Measurements from ENCODE around the gene TMPRSS11F. TPM values are rescaled to one million over a fixed set of nuclear protein-coding genes. Genes with fewer than 3 reads are reported as not detected.

TMPRSS11F gene
- total RNA-seq, 1 donor from 2014 or later, result not detected

DNA sequence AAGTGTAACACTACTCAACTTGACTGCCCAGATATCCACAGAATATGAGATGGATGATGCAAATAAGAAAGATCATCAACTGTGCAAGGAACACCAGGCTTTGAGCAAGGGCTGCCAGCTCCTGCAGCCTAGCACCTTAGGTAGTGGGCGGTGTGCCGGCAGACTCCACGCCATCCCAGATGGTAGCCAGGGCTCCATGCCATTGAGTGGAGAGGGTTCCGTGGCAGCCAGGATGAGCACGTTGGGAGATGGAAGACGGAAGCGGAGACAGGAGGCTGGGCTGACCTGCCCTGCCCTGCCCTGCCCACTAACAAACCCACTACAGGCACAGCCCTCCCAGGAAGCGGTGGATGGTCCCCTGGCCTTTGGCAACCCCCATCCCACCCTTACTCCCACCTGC is 51.9 kb downstream of the TMPRSS11F start:
- no peak for DNase-seq (ENCODE audit: low spot score)

DNA sequence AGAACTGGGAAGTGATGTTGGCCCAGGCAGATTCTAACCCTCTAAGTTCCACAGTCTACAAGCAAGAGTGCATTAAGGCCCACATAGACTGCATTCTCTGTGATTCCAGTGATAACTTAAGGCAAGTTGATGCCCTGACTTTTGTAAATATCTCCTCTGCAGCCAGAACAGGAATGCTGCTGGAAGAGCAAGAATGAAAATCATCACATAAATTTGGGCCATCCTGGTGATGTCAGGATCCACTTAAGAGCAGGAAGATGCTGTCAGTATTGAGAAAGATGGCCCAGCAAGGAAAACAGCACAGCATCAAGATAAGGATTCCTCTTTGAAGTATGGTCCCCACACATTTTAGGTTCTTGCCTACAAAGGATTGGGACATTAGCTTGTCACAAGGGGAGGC is 52.4 kb downstream of the TMPRSS11F start:
- no peak for DNase-seq (ENCODE audit: low spot score)

DNA sequence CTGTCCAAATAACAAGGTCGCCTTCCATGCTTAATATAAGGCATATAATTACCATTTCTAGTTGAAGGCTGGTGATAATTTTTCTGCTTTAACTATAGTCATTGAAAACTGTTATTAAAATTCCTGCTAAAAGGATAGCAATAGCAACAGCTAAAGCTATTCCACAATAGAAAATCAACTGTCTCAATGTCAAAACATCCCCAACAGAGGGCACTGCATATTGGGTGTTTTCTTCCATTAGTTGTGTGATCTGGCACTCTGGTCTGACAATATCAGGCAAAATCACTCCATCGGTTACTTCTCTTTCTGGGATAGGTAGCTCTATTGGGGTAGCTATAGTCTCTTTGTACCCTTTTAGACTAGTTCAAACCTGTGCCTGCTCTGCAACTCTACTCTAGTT is 53.5 kb downstream of the TMPRSS11F start:
- DNase-seq (ENCODE audit: low spot score), result no peak

DNA sequence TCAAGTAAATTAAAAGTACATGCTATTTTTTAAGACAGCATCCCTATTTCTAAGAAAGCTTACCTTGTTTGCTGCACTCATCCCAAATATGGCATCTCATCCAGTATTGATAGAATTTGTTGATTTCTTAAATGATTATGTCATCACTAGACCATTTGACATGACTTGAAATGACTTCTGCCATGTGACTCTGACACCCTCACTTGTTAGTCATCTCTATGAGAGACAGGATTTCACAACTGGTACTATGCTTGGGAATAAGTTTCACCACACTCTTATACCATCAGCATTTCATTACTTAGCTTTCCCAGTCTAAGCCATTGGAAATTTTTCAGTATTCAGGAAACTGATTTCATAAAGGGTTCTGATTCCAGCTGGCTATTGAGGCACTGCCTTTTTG is 55.3 kb downstream of the TMPRSS11F start:
- no peak for DNase-seq (ENCODE audit: low spot score)

DNA sequence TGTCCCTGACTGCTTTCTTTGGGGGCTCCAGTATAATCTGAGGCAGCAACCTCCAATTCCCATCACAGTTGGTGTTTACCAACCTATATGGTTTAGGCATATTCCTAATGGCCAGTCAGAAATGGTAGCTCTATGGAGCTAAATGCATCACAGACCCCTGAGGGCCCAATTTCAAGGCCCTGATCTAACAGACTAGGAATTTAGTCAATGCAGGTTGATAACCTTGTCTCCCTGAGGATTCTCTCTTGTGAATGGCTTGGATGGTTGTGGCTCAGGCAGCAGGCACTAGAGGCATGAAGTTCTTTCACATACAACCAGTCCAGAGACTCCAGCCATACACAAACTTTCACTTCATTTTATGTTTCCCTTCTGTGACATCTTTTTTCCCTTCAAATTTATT is 59.4 kb downstream of the TMPRSS11F start:
- no peak for DNase-seq (ENCODE audit: low spot score)

DNA sequence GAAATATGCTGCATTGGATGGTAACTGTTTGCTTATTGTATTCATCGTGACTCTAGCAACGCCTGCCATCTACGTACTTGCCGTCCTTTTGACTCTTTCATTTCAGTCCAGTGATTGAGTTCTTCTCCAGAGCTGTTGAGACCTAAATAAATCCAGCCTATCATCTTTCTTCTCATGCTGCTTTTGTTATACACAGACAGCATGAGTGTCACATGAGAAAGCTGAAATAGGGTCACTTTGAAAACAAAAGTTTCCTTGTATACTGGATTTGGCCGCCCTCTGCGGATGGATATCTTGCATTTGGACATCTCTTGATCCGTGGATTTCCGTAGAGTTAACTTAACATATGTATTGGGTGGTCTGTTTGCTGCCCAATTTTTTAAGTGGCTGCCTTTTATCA is 67.2 kb downstream of the TMPRSS11F start:
- DNase-seq (ENCODE audit: low spot score), result no peak

DNA sequence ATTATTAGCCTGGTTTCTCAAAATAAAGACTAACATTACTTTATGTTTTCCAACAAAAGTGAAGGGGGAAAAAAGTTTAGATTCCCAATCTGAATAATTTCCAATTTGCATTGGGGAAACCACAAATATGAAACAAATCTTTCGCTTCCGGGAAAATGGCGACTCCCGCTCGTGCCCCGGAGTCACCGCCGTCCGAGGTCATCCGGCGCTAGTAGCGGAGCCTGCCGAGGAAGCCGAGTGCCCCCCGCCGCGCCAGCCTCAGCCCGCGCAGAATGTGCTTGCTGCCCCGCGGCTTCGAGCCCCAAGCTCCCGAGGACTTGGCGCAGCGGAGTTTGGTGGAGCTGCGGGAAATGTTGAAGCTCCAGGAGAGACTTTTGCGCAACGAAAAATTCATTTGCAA is 91.4 kb downstream of the TMPRSS11F start:
- no peak for DNase-seq (ENCODE audit: low spot score)

DNA sequence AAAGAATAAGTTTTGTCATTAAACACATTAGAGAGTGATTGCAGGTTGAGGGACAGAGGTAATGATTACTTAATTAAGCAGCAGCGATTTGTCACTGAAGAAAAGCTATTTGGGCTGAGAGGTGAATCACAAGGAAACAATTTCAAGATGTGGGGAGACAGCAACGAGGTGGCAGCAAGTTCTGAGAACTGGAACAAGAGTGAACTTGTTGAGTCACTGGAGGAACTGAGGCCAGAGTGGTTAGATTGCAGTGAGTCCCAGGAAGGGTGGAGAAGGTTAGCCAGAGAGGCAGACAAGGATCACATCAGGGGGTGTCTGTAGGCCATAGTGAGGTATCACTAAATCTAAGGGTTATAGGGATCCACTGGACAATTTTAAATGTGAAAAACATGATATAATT is 108.5 kb downstream of the TMPRSS11F start:
- DNase-seq (ENCODE audit: low spot score), result no peak

DNA sequence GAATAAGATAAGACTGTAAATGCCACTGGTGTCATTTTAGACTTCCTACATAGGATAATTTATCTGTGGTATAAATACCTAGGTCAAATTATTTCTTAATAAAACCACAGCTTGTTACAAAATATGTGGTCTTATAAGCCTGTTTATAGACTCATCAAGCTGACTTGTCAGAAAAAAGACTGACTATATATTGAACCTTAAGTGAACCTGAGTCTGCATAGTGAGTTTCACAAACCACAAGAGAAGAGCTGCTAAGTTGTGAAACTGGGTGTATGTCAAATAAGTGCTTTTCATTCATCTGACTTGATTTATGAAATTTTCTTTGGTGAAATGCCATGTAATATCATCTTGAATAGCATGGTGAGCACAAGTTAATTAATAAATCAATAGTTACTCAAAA is 118.0 kb downstream of the TMPRSS11F start:
- no peak for DNase-seq (ENCODE audit: low spot score)

Other genes with a start within 250 kb of the TMPRSS11F start
- not detected for gene TMPRSS11D, start 245.9 kb downstream of the TMPRSS11F start, total RNA-seq
- not detected for gene TMPRSS11A, start 166.4 kb downstream of the TMPRSS11F start, total RNA-seq
- not detected for gene TMPRSS11B, start 115.8 kb upstream of the TMPRSS11F start, total RNA-seq
- 116 TPM for gene YTHDC1, start 220.2 kb upstream of the TMPRSS11F start, total RNA-seq

Data from ureter (tissue), 1 donor.